ENCODE results near the gene MLC1. TPM values are rescaled to one million over a fixed set of nuclear protein-coding genes. Genes with fewer than 3 reads are reported as not detected.

MLC1 gene
- total RNA-seq (0.31 TPM), polyA plus RNA-seq (ENCODE audit: insufficient read depth in 1 of 8, insufficient read length in 8 of 8, low replicate concordance in 1 of 8) (1 to 10 TPM in 1 of 8 donors, under 1 TPM in 7; 0.45 to 1.2 (median 0.85) TPM)
- long read RNA-seq, donor 1: 0 reads
- long read RNA-seq, donor 2: 0 reads
- long read RNA-seq, donor 3: 0 reads
- long read RNA-seq, donor 4: 0 reads
- long read RNA-seq, donor 5: 0 reads
- long read RNA-seq, donor 6: 0 reads
- long read RNA-seq, donor 7: 0 reads
- long read RNA-seq, donor 8: 0 reads
- long read RNA-seq, donor 9: 0 reads
- long read RNA-seq, donor 10: 0 reads
- long read RNA-seq, donor 11: 0 reads

DNA sequence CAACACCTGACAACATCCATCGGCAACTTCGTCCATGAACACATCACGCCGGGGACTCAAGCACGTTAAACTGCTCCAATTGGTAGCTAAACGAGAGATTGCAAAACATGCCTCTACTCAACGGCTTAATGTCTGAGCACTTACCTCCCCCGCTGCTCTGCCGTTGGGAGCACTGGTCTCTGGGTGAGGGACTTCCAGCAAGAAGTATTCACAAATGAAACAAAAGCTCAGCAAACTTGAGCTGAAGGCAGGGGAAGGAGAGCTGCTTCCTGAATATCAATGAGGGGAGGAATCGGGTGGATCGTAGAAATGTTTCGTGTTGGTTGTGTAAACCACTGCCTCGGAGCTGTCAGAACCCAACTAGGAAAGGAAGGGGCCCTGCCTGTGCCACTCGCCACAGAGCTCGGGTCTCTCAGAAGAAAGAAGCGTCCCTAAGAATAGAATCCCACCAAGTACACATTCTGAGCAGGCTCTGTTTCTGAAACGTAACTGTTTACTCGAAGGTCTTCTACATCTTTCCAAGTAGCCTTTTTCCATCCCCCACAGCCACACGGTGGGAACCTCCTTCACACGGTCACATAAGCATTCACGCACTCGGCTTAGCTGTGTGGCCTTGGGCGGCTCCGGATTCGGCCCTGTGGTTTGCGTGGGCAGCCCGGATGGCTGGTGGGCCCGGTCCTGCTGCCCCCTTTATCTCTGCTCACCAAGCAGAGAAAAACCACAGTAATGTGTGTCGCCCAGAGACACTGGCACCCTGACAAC, at the start of gene MLC1:
TSS of gene MLC1 (minus strand) at position 216 of the 762 bp plus-strand sequence. CDS start 524 bp downstream, outside the sequence.
- H3K36me3 ChIP-seq (ENCODE audit: control insufficient read depth, insufficient read depth, low read length): no peaks in the 10 kb centered on the region
- peaks cover 2% of the 10 kb centered on the region for H3K9me3 ChIP-seq (replicated peaks; ENCODE audit: control insufficient read depth, low read depth, low read length)
- no peak within 1 kb of the TSS for H3K27ac ChIP-seq (ENCODE audit: low read length)
- peaks cover 4% of the 10 kb centered on the region for H3K4me1 ChIP-seq (ENCODE audit: control insufficient read depth, insufficient read depth, low read length)
- 57% methylated on average over 26 of the region's 29 CpGs for WGBS (ENCODE audit: insufficient coverage)
- peaks cover 12% of the 10 kb centered on the region for H3K27me3 ChIP-seq (ENCODE audit: control insufficient read depth, insufficient read depth, low read length)
- no peak within 1 kb of the TSS for H3K4me3 ChIP-seq (ENCODE audit: low read length)
- no peak for DNase-seq

DNA sequence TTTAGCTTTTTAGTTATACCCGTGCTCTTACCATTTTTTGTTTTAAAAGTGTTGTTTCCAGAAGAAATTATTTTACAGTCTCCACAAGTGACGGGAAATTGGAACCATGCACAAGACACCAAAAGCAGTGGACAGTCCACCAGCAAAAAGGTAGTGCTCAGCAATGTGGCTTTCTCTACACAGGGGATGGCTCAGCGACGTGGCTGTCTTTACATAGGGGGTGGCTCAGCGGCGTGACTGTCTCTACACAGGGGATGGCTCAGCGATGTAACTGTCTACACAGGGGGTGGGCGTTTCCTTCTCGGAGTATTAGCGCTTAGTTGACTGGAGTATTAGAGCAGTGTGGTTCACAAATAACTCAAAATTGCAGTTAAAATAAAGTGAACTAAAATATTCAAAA, 49.3 kb upstream of the MLC1 start:
- H3K9me3 ChIP-seq (replicated peaks; ENCODE audit: control insufficient read depth, low read depth, low read length): no peaks in the 10 kb centered on the region
- 64% methylated on average over 5 of the region's 10 CpGs for WGBS (ENCODE audit: insufficient coverage)

DNA sequence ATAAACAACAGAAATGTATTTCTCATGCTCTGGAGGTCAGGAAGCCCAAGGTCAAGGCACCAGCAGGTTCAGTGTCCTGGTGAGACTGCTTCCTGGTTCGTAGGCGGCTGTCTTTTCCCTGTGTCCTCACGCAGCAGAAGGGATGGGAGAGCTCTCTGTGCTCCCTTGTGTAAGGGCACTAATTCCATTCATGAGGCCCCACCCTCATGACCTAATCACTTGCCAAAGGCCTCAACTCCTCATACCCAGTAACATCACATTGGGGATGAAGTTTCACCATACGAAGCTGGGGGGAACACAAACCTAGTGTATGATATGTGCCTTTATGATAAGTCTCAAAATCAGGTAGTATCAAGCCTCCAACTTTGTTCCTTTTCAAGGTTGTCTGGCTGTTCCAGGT, 46.7 kb upstream of the MLC1 start:
- peaks cover 4% of the 10 kb centered on the region for H3K27me3 ChIP-seq (ENCODE audit: control insufficient read depth, insufficient read depth, low read length)
- DNase-seq: no peak
- no peaks in the 10 kb centered on the region for H3K9me3 ChIP-seq (replicated peaks; ENCODE audit: control insufficient read depth, low read depth, low read length)
- H3K36me3 ChIP-seq (ENCODE audit: control insufficient read depth, insufficient read depth, low read length): no peaks in the 10 kb centered on the region
- no peak overlapping the region for H3K27ac ChIP-seq (ENCODE audit: low read length)
- peaks cover 3% of the 10 kb centered on the region for H3K4me1 ChIP-seq (ENCODE audit: control insufficient read depth, insufficient read depth, low read length)
- WGBS (ENCODE audit: insufficient coverage): 75% methylated on average over 3 of the region's 4 CpGs
- no peak overlapping the region for H3K4me3 ChIP-seq (ENCODE audit: low read length)

More for the DNA sequence above, 49.3 kb upstream of the MLC1 start:
- Histone ChIP-seq H3K27ac (ENCODE audit: low read length) (no peak overlapping the region), H3K4me1 (ENCODE audit: control insufficient read depth, insufficient read depth, low read length) (peaks cover 3% of the 10 kb centered on the region), H3K4me3 (ENCODE audit: low read length) (no peak overlapping the region), H3K36me3 (ENCODE audit: control insufficient read depth, insufficient read depth, low read length) (no peaks in the 10 kb centered on the region), H3K27me3 (ENCODE audit: control insufficient read depth, insufficient read depth, low read length) (peaks cover 4% of the 10 kb centered on the region)
- no peak for DNase-seq

DNA sequence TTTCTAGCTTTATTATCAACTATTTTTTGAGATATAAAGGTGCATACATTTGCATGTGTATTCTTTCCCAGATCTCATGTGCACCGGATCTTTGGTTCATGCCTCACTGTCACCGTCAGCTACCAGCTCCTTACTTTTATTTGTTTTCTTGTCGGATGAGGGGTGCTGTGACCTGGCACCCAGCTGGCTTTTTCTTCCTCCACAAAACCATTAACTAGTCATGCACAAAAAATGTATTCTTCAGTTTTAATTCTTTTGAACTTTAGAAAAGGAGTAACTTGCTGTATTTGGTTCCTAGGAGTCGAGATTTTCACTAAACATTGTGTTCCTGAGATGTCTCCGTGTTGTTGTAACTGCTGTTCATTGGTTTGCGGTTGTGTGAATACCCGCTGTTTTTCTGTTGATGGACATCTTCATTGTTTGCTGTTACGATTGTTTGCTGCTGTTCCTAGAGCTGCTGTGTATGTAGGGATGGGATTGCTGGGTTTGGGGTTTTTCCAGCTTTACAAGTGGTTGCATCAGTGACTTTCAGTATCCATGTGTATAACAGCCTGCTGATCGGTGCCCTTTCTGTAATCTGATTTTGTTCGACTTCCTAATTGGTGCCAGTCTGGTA, 44.0 kb upstream of the MLC1 start:
- no peaks in the 10 kb centered on the region for H3K36me3 ChIP-seq (ENCODE audit: control insufficient read depth, insufficient read depth, low read length)
- no peaks in the 10 kb centered on the region for H3K4me1 ChIP-seq (ENCODE audit: control insufficient read depth, insufficient read depth, low read length)
- no peak for DNase-seq
- no peaks in the 10 kb centered on the region for H3K9me3 ChIP-seq (replicated peaks; ENCODE audit: control insufficient read depth, low read depth, low read length)
- H3K27ac ChIP-seq (ENCODE audit: low read length): no peak overlapping the region
- peaks cover 4% of the 10 kb centered on the region for H3K27me3 ChIP-seq (ENCODE audit: control insufficient read depth, insufficient read depth, low read length)
- 73% methylated on average over 7 of the region's 10 CpGs for WGBS (ENCODE audit: insufficient coverage)
- no peak overlapping the region for H3K4me3 ChIP-seq (ENCODE audit: low read length)

DNA sequence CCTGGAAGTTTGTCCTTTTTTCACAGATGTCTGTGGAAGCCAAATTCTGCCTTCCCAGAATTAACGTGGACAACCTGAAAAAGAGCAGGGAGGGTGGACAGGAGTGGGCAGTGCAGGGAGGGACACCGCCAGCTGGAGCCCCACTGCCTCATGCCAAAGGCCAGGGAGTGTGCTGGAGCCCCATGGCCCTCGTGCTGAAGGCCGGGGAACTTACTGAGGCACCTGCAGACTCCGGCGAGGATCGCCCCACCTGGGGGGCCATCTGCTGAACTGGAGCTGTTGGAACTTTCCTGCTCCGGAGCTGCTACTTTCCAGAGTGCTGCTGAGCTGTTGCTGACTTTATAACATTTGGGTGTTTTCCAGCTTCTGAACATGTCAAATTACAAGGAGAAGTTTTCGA, 39.8 kb upstream of the MLC1 start:
- no peak for DNase-seq
- Histone ChIP-seq H3K9me3 (replicated peaks; ENCODE audit: control insufficient read depth, low read depth, low read length) (peaks cover 5% of the 10 kb centered on the region), H3K27ac (ENCODE audit: low read length) (no peak overlapping the region), H3K27me3 (ENCODE audit: control insufficient read depth, insufficient read depth, low read length) (peaks cover 2% of the 10 kb centered on the region), H3K4me1 (ENCODE audit: control insufficient read depth, insufficient read depth, low read length) (peaks cover 3% of the 10 kb centered on the region), H3K36me3 (ENCODE audit: control insufficient read depth, insufficient read depth, low read length) (no peaks in the 10 kb centered on the region), H3K4me3 (ENCODE audit: low read length) (no peak overlapping the region)
- WGBS (ENCODE audit: insufficient coverage): 43% methylated on average over 9 of the region's 9 CpGs

DNA sequence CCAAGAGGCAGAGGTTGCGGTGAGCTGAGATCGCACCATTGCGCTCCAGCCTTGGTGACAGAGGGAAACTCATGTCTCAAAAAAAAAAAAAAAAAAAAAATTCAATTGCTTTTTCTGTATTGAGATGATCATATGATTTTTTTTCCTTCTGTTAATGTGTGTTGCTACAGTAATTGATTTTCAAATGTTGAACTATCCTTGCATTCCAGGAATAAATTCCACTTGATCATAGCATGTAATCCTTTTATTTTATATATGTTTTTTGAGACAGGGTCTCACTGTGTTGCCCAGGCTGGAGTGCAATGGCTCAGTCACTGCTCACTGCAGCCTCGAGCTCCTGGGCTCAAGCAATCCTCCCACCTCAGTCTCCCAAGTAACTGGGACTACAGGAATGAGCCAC, 37.9 kb upstream of the MLC1 start:
- H3K4me3 ChIP-seq (ENCODE audit: low read length): no peak overlapping the region
- peaks cover 13% of the 10 kb centered on the region for H3K4me1 ChIP-seq (ENCODE audit: control insufficient read depth, insufficient read depth, low read length)
- no peak overlapping the region for H3K27ac ChIP-seq (ENCODE audit: low read length)
- no peak for DNase-seq
- H3K27me3 ChIP-seq (ENCODE audit: control insufficient read depth, insufficient read depth, low read length): peaks cover 2% of the 10 kb centered on the region
- no peaks in the 10 kb centered on the region for H3K36me3 ChIP-seq (ENCODE audit: control insufficient read depth, insufficient read depth, low read length)
- H3K9me3 ChIP-seq (replicated peaks; ENCODE audit: control insufficient read depth, low read depth, low read length): peaks cover 5% of the 10 kb centered on the region
- WGBS (ENCODE audit: insufficient coverage): no CpG with 5 or more reads among the region's 4 CpGs

DNA sequence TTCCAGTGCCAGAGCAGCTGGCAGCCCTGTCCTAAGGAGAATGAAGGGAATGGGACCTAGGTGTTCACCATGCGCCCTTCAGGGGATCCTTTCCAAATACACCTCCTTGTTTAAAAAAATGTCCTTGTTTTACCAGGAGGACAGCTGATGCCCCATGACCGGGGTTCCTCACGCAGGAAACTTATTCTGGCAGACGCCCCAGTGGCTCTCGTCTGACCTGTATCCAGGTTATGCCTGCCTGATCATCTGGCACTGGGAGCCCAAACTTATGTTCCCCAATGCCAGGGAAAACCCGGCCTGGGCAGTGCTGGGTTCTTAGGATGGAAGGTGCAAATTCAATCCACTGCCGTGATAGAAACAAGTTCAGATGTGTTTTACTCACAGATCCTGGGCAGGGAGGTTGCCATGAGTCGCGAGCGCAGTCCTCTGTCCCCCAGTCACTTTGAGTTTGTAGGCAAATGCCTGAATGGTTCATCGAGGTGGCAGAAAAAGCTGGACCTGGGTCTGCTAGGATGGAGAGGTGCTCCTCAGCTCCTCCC, 36.0 kb upstream of the MLC1 start:
- peaks cover 2% of the 10 kb centered on the region for H3K27me3 ChIP-seq (ENCODE audit: control insufficient read depth, insufficient read depth, low read length)
- H3K27ac ChIP-seq (ENCODE audit: low read length): no peak overlapping the region
- H3K36me3 ChIP-seq (ENCODE audit: control insufficient read depth, insufficient read depth, low read length): no peaks in the 10 kb centered on the region
- H3K9me3 ChIP-seq (replicated peaks; ENCODE audit: control insufficient read depth, low read depth, low read length): peaks cover 5% of the 10 kb centered on the region
- H3K4me3 ChIP-seq (ENCODE audit: low read length): no peak overlapping the region
- DNase-seq: no peak
- WGBS (ENCODE audit: insufficient coverage): 80% methylated on average over 10 of the region's 11 CpGs
- H3K4me1 ChIP-seq (ENCODE audit: control insufficient read depth, insufficient read depth, low read length): peaks cover 13% of the 10 kb centered on the region

DNA sequence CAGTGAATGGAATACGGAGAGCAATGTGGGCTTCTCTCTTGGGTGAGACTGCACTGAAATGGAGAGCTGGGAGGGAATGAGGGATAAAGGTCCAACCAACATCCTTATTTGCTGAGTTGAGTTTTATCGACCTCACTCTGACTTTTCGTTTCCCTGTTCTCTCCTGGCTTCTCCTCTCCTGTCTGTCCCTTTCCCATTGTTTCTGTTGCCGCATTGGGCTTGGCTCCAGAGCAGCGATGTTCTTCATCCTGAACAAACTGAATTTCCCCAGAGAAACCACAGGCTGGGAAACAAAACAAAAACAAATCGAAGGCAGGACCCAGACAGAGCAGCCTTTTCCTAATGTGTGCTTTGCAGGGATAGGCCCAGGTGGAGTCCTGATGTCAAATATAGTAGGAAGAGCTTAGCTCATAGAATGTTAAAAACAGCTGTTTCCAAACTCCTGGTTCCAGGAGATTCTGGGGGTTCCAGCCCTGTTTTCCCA, 34.6 kb upstream of the MLC1 start:
- Histone ChIP-seq H3K9me3 (replicated peaks; ENCODE audit: control insufficient read depth, low read depth, low read length) (peaks cover 5% of the 10 kb centered on the region), H3K4me3 (ENCODE audit: low read length) (no peak overlapping the region), H3K4me1 (ENCODE audit: control insufficient read depth, insufficient read depth, low read length) (peaks cover 13% of the 10 kb centered on the region), H3K36me3 (ENCODE audit: control insufficient read depth, insufficient read depth, low read length) (no peaks in the 10 kb centered on the region), H3K27me3 (ENCODE audit: control insufficient read depth, insufficient read depth, low read length) (peaks cover 2% of the 10 kb centered on the region), H3K27ac (ENCODE audit: low read length) (peak overlapping the region; percentile 20)
- peak; percentile 83 for DNase-seq
- 21% methylated on average over 2 of the region's 6 CpGs for WGBS (ENCODE audit: insufficient coverage)

DNA sequence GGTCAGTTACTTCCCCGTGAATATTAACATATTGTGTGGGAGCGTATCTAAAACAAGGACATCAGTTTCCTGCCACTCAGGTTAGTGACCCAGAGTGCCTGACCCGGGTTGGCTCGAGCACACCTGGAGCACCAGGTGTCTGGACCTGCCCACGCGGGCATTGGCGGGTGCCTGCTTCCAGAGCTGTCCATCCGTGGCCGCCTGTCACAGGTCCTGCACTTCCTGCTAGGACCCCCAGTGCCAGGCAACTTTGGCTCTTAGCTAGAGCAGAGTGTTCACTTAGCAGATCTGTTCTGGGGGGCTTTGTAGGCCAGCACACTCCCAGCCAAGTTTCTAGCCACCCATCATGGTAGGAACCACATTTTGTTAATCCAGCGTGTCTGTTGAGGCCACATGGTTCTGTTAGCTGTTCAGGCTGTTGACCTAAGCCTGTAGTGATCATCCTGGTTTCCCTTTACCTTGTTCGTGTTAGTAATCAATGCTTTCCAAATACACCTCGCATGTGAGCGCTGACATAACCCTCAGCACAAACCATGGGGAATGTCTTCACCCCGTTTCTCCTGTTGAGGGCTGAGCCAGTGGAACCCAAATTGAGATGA, 34.0 kb upstream of the MLC1 start:
- Histone ChIP-seq H3K36me3 (ENCODE audit: control insufficient read depth, insufficient read depth, low read length) (no peaks in the 10 kb centered on the region), H3K4me1 (ENCODE audit: control insufficient read depth, insufficient read depth, low read length) (peaks cover 15% of the 10 kb centered on the region), H3K4me3 (ENCODE audit: low read length) (no peak overlapping the region), H3K27ac (ENCODE audit: low read length) (no peak overlapping the region), H3K9me3 (replicated peaks; ENCODE audit: control insufficient read depth, low read depth, low read length) (peaks cover 5% of the 10 kb centered on the region), H3K27me3 (ENCODE audit: control insufficient read depth, insufficient read depth, low read length) (peaks cover 2% of the 10 kb centered on the region)
- DNase-seq: no peak
- 79% methylated on average over 11 of the region's 14 CpGs for WGBS (ENCODE audit: insufficient coverage)
